Mesenteric fat pad (tissue), 1 donor: Measurements from ENCODE around the gene PSMB3. TPM values are rescaled to one million over a fixed set of nuclear protein-coding genes. Genes with fewer than 3 reads are reported as not detected.

ENCODE experiments used
- DNase-seq: peaks from one replicate; pipeline ENCODE4 v3.0.0-alpha.2; 2020; ENCODE audit warnings: low spot score
- microRNA-seq: library from miRNA; unstranded; fragments of <30 nt; microRNA quantifications from one replicate; pipeline ENCODE4 v1.2.0, GENCODE V29; 2020; ENCODE audit warnings: borderline number of aligned reads
- total RNA-seq: library from RNA; stranded (reverse); fragmentation: NEBNext Ultra II Directional; extraction: Animal tissue kit (Norgen Biotek cat#: 25700); gene quantifications from one replicate; pipeline ENCODE4 v1.2.1, GENCODE V29; 2021
- donor health status: DM: yes; HTN: yes; CAD: no.

Gene PSMB3
- total RNA-seq, 1 donor from 2014 or later = 145 TPM

DNA sequence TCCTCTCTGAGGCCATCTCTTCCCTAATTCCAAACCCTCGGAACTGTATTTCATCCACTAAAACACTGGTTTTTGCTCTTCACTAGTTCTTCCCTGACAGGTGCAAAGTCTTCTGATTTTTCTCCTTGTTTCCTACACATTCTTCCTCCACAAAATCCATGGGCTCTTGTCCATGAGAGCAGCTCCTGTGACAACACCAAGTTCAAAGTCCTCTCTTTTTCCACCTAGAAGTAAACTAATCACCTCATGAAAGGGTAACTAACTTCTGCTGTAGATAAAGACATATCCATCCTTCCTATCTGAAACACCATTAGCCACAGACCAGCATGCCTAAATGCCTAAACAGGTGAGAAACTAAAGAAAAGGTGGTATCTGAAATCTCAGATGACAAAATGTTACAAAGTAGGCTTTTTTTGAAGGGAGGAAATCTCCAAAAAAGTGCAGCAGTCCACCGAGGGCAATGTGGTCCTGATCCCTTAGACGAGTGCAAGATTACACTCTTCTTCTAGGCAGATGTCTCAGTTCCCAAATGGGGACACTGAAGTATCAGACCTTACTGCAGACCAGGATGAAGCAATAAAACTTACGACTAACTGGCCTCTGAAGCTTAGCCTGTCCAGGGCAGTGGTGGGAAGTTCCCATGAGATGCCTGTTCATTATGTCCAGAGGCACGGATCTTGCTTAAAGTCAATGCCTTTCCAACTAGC, 44.1 kb downstream of the PSMB3 start:
- no peak for DNase-seq

DNA sequence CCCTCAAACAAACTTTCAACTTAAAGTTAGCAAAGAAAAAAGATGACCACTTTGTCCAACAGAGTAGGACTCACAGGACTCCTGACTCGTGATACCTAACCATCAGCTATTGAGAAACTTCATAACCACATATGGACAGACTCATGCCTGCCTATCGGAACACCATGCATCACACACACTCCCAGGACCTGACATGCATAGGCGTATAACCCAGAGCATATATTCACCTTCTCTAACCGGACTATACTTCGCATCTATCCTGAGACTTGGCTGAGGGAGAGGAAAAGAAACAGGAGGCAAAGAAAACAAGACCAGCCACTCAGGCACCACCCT, 44.6 kb downstream of the PSMB3 start:
- DNase-seq = no peak

DNA sequence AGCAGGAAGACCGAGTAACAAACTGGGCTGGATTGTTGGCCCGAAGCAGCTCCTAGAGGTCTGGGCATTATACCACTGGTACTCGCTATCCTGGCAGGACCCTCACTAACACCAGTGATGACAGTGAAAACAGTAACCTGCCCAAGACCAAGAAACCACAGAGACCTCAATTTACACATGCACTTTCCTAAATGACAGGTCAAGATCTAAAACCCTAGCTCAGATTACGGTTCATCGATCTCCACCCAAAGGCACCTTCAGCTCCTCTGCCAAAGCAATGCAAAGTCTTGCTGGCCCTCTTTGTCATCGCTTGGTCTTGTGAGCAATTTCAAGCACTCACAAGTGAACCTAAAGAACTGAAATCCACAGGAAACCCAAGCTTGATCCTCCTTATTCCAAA, 45.3 kb downstream of the PSMB3 start:
- no peak for DNase-seq

DNA sequence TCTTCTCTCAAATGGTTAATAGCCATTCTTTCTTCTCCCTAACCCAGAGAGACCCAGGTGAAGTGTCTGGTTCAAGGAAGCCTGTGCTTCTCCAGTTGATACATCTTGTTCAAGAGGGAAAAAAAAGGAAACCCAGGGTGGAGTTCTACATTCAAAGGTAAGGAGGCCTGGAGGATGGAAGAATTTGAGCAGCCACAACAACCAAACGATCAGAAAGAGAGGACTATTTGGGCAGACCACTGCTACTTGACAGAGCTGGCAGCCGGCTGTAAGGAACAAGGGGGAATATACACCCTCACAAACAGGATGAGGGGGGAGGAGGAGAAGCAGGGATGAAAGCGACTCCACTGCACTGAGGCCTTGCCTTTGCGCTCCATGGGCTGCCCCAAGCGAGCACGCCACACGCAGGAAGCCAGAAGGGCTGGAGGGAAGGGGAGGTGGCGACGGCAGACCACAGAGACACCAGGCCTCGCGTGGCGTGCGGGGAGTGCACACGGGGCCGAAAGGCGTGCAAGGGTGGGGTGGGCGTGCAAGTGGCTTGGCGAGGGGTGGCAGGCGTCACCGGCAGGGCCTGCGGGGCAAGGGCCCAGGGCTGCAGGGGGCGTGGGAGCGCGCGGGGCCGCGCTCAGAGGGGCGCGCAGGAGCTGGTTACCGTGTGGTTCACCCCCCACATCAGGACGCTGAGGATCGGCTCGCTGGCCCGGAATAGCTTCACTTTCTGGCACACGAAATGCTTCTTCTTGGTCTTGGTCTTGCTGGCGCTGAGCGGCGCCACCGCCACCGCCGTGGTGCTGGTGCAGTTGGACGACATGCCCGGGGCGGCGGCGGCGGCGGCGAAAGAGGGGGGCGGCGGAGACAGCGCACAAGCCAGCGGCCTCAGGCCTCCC, 46.3 kb downstream of the PSMB3 start:
- DNase-seq = peak; percentile 90

DNA sequence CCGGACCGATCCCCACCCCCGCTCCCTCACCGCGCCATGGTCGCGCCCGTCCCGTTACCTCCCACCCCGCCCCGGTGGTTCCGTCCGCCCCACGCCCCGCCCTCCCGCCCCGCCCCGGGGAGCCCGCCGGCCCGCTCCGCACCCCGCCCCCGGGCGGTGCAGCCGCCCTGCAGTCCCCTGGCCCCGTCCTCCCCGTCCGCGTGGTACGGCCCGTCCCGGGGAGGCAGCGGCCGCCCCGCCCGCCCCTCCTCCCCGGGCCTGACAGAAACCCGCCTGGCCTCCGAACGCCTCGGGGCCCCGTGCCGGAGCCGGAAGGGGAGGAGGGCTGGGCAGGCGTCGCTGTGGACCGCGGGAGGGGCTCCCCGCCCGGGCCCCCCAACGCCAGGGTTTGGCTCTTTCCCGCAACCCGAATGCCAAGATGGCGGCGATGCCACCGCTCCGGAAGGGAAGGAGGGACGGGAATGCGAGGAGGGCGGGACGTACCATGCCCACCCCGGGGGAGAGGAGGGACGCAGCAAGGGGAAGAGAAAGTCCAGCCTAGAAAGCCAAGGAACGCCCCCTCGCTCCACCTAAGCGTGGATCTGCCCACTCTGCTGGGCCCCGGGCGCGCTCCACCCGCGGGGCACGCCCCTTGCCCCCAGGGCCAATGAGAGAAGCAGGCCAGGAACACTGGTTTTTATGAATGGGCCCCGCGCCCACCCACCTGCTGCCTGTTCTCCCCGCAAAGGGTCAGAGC, 47.1 kb downstream of the PSMB3 start, which contains the start of gene PIP4K2B:
PIP4K2B (minus strand) TSS at position 56 of the 736 bp plus-strand sequence. CDS start 132 bp downstream, outside the sequence.
- peak; percentile 96 for DNase-seq

DNA sequence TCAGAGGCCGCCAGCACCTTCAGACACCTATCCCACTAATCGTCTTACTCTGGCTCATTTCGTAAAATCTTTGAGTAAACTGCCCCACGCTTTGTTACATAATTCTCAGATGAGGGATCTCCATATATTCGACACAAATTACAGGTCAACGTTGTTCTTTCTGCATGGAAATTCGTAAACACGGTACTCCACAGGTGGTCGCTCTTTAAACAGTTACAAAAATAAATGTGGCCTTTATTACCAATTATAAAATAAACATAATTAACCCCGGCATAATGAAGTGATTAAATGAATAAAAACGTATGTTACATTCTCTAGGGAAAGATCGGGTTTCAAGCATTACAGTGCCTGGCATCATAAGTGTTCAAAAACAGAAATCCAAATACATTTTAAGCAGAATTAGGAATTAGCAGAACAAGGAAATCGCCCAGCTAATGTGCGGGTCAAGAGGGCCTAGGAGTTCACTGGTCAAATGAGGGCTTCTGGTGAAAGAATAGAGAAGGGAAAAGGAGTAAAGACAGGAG, 47.8 kb downstream of the PSMB3 start:
- DNase-seq = no peak

DNA sequence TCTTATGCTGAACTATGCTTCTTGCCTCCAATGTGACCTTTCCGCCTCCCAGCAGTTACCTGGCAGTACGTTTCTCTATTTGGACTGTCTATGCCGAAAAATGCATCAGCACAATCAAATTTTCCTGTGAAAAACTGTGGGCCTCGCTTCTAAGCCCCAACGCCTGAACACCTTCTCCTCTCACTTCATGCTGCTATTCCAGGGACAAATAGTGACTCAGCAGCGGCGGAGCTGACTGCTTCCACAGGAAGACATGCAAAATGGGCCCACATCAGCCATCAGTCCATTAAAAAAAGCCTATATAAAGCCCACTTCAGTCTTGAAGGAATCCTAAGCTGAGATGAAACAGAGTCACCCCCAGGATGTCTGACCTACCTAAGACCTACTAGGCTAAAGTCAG, 57.3 kb downstream of the PSMB3 start:
- no peak for DNase-seq

Small RNA genes lying within 50 kb of the gene (microRNA-seq; reads per million reads assigned to microRNA genes)
- not detected for gene MIR4726

Other genes starting within 250 kb of the PSMB3 start
- 10.1 TPM for gene SRCIN1, start 146.8 kb upstream of the PSMB3 start, total RNA-seq
- 2.5 TPM for gene EPOP, start 77.8 kb upstream of the PSMB3 start, total RNA-seq
- 77.0 TPM for gene MLLT6, start 47.5 kb upstream of the PSMB3 start, total RNA-seq
- 44.6 TPM for gene CISD3, start 22.4 kb upstream of the PSMB3 start, total RNA-seq
- 40.7 TPM for gene PCGF2, start 4.4 kb upstream of the PSMB3 start, total RNA-seq
- gene PIP4K2B, start 46.8 kb downstream of the PSMB3 start, total RNA-seq = 41.6 TPM
- gene CWC25, start 72.6 kb downstream of the PSMB3 start, total RNA-seq = 22.4 TPM
- gene RPL23, start 101.0 kb downstream of the PSMB3 start, total RNA-seq = 1,395 TPM
- gene LASP1, start 117.3 kb downstream of the PSMB3 start, total RNA-seq = 172 TPM
- gene FBXO47, start 214.7 kb downstream of the PSMB3 start, total RNA-seq = not detected